ENCODE data around the gene CFAP119.

DNA sequence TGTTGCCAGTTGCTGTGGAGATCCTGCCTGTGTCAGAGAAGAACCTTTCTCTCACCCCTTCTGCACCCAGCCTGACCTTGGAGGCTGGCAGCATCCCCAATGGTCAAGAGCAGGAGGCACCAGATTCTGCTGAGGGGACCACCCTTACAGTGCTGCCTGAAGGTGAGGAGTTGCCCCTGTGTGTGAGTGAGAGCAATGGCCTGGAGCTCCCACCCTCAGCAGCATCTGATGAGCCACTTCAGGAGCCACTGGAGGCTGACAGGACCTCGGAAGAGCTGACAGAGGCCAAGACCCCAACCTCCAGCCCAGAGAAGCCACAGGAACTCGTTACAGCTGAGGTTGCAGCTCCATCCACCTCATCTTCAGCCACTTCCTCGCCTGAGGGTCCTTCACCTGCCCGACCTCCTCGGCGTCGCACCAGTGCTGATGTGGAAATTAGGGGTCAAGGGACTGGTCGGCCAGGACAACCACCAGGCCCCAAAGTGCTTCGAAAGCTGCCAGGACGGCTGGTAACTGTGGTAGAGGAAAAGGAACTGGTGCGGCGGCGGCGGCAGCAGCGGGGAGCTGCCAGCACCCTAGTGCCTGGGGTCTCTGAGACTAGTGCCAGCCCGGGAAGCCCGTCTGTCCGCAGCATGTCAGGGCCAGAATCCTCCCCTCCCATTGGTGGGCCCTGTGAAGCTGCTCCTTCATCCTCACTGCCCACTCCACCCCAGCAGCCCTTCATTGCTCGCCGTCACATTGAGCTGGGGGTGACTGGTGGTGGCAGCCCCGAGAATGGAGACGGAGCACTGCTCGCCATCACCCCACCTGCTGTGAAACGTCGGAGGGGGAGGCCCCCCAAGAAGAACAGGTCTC, 23.8 kb downstream of the CFAP119 start:
- no peak for TF ChIP-seq GATA2 (IDR thresholded peaks at IDR 0.05; ENCODE audit: low read depth, low read length)
- TF ChIP-seq GATA3 (IDR thresholded peaks at IDR 0.05; ENCODE audit: low read depth, low read length): no peak
